Liver (tissue), 9 donors: ENCODE data around the gene GCNT3. TPM values are rescaled to one million over a fixed set of nuclear protein-coding genes. Genes with fewer than 3 reads are reported as not detected.

Experiments used
- DNase-seq: peaks from one replicate; pipeline ENCODE4 v3.0.0-alpha.2; 2017; ENCODE audit warnings: low spot score
- H3K27ac ChIP-seq, 2 donors: one replicate each; pipeline ENCODE4 v1.7.0; 2013; ENCODE audit warnings: inconsistent platforms in 2 of 2, low read length in 2 of 2, control low read depth in 1 of 2, low read depth in 1 of 2, mild to moderate bottlenecking in 1 of 2
- H3K27me3 ChIP-seq, 4 donors: one replicate each; pipeline versions ENCODE4 v1.6.1 to v1.7.0; 2013; ENCODE audit warnings: low read length in 3 of 4, inconsistent platforms in 1 of 4, mild to moderate bottlenecking in 1 of 4, moderate library complexity in 1 of 4; ENCODE audit not compliant: control insufficient read depth in 4 of 4, insufficient read depth in 4 of 4
- H3K36me3 ChIP-seq, 4 donors: one replicate each; pipeline versions ENCODE4 v1.6.1 to v1.7.0; 2013; ENCODE audit warnings: low read length in 3 of 4, mild to moderate bottlenecking in 3 of 4, low read depth in 1 of 4, moderate library complexity in 1 of 4; ENCODE audit not compliant: control insufficient read depth in 4 of 4, insufficient read depth in 3 of 4
- H3K4me1 ChIP-seq, 4 donors: one replicate each; pipeline versions ENCODE4 v1.6.1 to v1.7.0; 2013; ENCODE audit warnings: low read length in 3 of 4, mild to moderate bottlenecking in 3 of 4, moderate library complexity in 1 of 4; ENCODE audit not compliant: control insufficient read depth in 4 of 4, insufficient read depth in 4 of 4
- H3K4me3 ChIP-seq, 3 donors: one replicate each; pipeline versions ENCODE4 v1.6.1 to v1.7.0; 2013; ENCODE audit warnings: low read length in 3 of 3, control low read depth in 1 of 3, low read depth in 1 of 3, mild to moderate bottlenecking in 1 of 3
- H3K9ac ChIP-seq, 2 donors: one replicate each; pipeline ENCODE4 v1.7.0; 2013; ENCODE audit warnings: low read length in 2 of 2, mild to moderate bottlenecking in 2 of 2, moderate library complexity in 2 of 2, control low read depth in 1 of 2, low read depth in 1 of 2
- H3K9me3 ChIP-seq, 4 donors: one replicate each; pipeline versions ENCODE4 v1.6.1 to v1.7.0; 2013; ENCODE audit warnings: low read length in 3 of 4; ENCODE audit not compliant: control insufficient read depth in 4 of 4
- CTCF ChIP-seq: fragments of 150-350 bp; IDR thresholded peaks from 2 replicates; pipeline ENCODE4 v1.5.1; 2017; ENCODE audit warnings: improper control_type of control experiment, low read depth, low read length; ENCODE audit not compliant: missing input control
- EGR1 ChIP-seq, 2 donors: IDR thresholded peaks; 2 replicates each; pipeline ENCODE4 v1.6.1; 2016 to 2018; ENCODE audit warnings: antibody characterized with exemption in 2 of 2, low read depth in 2 of 2
- FOXA1 ChIP-seq: IDR thresholded peaks from 2 replicates; pipeline ENCODE4 v1.6.1; 2016; ENCODE audit warnings: antibody characterized with exemption
- GABPA ChIP-seq, 2 donors: IDR thresholded peaks in 1 of 2; conservative IDR thresholded peaks in 1 of 2; 2 replicates each; pipeline ENCODE4 v1.6.1; 2016; ENCODE audit warnings: antibody characterized with exemption in 2 of 2, mild to moderate bottlenecking in 1 of 2, moderate library complexity in 1 of 2
- HNF4G ChIP-seq: IDR thresholded peaks from 2 replicates; pipeline ENCODE4 v1.6.1; 2016; ENCODE audit warnings: antibody characterized with exemption
- JUND ChIP-seq, 2 donors: IDR thresholded peaks; 2 replicates each; pipeline ENCODE4 v1.6.1; 2016; ENCODE audit warnings: antibody characterized with exemption in 2 of 2
- REST ChIP-seq: IDR thresholded peaks from 2 replicates; pipeline ENCODE4 v1.6.1; 2016; ENCODE audit warnings: antibody characterized with exemption, mild to moderate bottlenecking
- RXRA ChIP-seq, 2 donors: IDR thresholded peaks; 2 replicates each; pipeline ENCODE4 v1.6.1; 2017 to 2018; ENCODE audit warnings: antibody characterized with exemption in 2 of 2, mild to moderate bottlenecking in 1 of 2
- TAF1 ChIP-seq: conservative IDR thresholded peaks from 2 replicates; pipeline ENCODE4 v1.6.1; 2016; ENCODE audit warnings: antibody characterized with exemption, mild to moderate bottlenecking
- YY1 ChIP-seq: IDR thresholded peaks from 2 replicates; pipeline ENCODE4 v1.6.1; 2016; ENCODE audit warnings: antibody characterized with exemption, mild to moderate bottlenecking
- ZBTB33 ChIP-seq: IDR thresholded peaks from 2 replicates; pipeline ENCODE4 v1.6.1; 2016; ENCODE audit warnings: antibody characterized with exemption
- WGBS: extraction: QIAGEN DNeasy Blood & Tissue Kit; methylation state at CpG from one replicate; pipeline ENCODE4 v1.1.7; 2013; 5-methylcytosine and 5-hydroxymethylcytosine counted together
- polyA plus RNA-seq, 2 donors: library from polyadenylated mRNA; stranded (reverse) in 1 of 2; unstranded in 1 of 2; fragments of 200-250 nt in 1 of 2; fragments of >200 nt in 1 of 2; fragmentation: Nextera tagmentation in 1 of 2; extraction: Ambion mirVana in 1 of 2; gene quantifications; one replicate each; pipeline versions ENCODE4 v1.2.1 to v1.2.3, GENCODE V29; 2013 to 2015
- total RNA-seq, 2 donors: library from RNA; depleted of rRNA; stranded (reverse); fragments of >200 nt; gene quantifications; one replicate each; pipeline ENCODE4 v1.2.3, GENCODE V29; 2014
- donor health status: healthy.
- donor health status: healthy.
- donor health status: healthy.
- donor health status: healthy.
- donor health status: healthy.

GCNT3 gene
- total and polyA plus RNA-seq, 4 donors = 0.14 to 0.37 TPM; not detected in 2

GRCh38 chr15:59583088-59583487 is 28.5 kb upstream of the GCNT3 start:
- no peak overlapping the region for H3K9ac ChIP-seq
- H3K27me3 ChIP-seq = no peaks in the 10 kb centered on the region
- TF ChIP-seq RXRA (IDR thresholded peaks at IDR 0.05) (no peak), CTCF (no peak), REST (no peak), HNF4G (no peak), YY1 (no peak), JUND (IDR thresholded peaks at IDR 0.05) (no peak), TAF1 (no peak)
- no peaks in the 10 kb centered on the region for H3K9me3 ChIP-seq
- H3K4me3 ChIP-seq = no peak overlapping the region
- H3K27ac ChIP-seq = no peak overlapping the region
- WGBS = 88% methylated on average over 3 of the region's 3 CpGs
- no peaks in the 10 kb centered on the region for H3K36me3 ChIP-seq
- no peaks in the 10 kb centered on the region for H3K4me1 ChIP-seq
- no peak for DNase-seq

- TF ChIP-seq FOXA1 = no peak
- TF ChIP-seq GABPA (IDR thresholded peaks at IDR 0.05 in 1 of 2, conservative IDR thresholded peaks at IDR 0.05 in 1 of 2) = no peak
- no peak for TF ChIP-seq EGR1 (IDR thresholded peaks at IDR 0.05; ENCODE audit: low read depth in 2 of 2)
- no peak for TF ChIP-seq HNF4G
- TF ChIP-seq JUND (IDR thresholded peaks at IDR 0.05) = no peak
- TF ChIP-seq CTCF = no peak
- TF ChIP-seq ZBTB33 = no peak
- WGBS = 55% methylated on average over 3 of the region's 3 CpGs
These were observed 24.3 kb upstream of the GCNT3 start for GRCh38 chr15:59587085-59587826.

More at GRCh38 chr15:59587085-59587826, 24.3 kb upstream of the GCNT3 start:
- no peaks in the 10 kb centered on the region for H3K4me1 ChIP-seq
- H3K9ac ChIP-seq = no peak overlapping the region
- H3K4me3 ChIP-seq = no peak overlapping the region
- DNase-seq = no peak
- H3K27ac ChIP-seq = no peak overlapping the region
- no peaks in the 10 kb centered on the region for H3K36me3 ChIP-seq
- no peaks in the 10 kb centered on the region for H3K9me3 ChIP-seq
- no peaks in the 10 kb centered on the region for H3K27me3 ChIP-seq
